Tibial nerve (tissue), 4 donors: ENCODE results near the gene PDE3B. TPM values are rescaled to one million over a fixed set of nuclear protein-coding genes. Genes with fewer than 3 reads are reported as not detected.

Experiments
- DNase-seq, 2 donors: peaks; one replicate each; pipeline ENCODE4 v3.0.0-alpha.2; 2019; ENCODE audit warnings: low spot score in 2 of 2
- H3K27ac ChIP-seq, 4 donors: fragments of 200-600 bp; sonication (generic) in 3 of 4; one replicate each; pipeline ENCODE4 v1.5.1; 2017 to 2019; ENCODE audit warnings: mild to moderate bottlenecking in 1 of 4
- H3K27me3 ChIP-seq, 2 donors: fragments of 200-600 bp; sonication (generic) in 1 of 2; one replicate each; pipeline versions ENCODE4 v1.5.1 to v1.6.0; 2017 to 2019
- H3K36me3 ChIP-seq, 3 donors: fragments of 200-600 bp; sonication (generic); one replicate each; pipeline ENCODE4 v1.5.1; 2018 to 2019
- H3K4me1 ChIP-seq, 4 donors: fragments of 200-600 bp; sonication (generic) in 3 of 4; one replicate each; pipeline ENCODE4 v1.5.1; 2017 to 2019
- H3K4me3 ChIP-seq, 4 donors: fragments of 200-600 bp; sonication (generic) in 3 of 4; one replicate each; pipeline ENCODE4 v1.5.1; 2017 to 2019; ENCODE audit warnings: mild to moderate bottlenecking in 1 of 4, moderate library complexity in 1 of 4
- H3K9me3 ChIP-seq, 4 donors: fragments of 200-600 bp; sonication (generic) in 3 of 4; one replicate each; pipeline ENCODE4 v1.5.1; 2017 to 2019
- EP300 ChIP-seq, 2 donors: sonication (generic); formaldehyde crosslinking; IDR thresholded peaks; one replicate each; pipeline ENCODE4 v1.6.1; 2017; ENCODE audit warnings: antibody characterized with exemption in 2 of 2, mild to moderate bottlenecking in 1 of 2
- POLR2A ChIP-seq, 2 donors: fragments of 450-650 bp; IDR thresholded peaks; one replicate each; pipeline ENCODE4 v1.6.1; 2017; ENCODE audit warnings: antibody characterized with exemption in 2 of 2, mild to moderate bottlenecking in 2 of 2, moderate library complexity in 2 of 2
- WGBS, 2 donors: methylation state at CpG; one replicate each; pipeline ENCODE4 v1.1.5; 2018; 5-methylcytosine and 5-hydroxymethylcytosine counted together
- total RNA-seq, 4 donors: library from RNA; depleted of rRNA; stranded (reverse); fragments of >200 nt; gene quantifications; one replicate each; pipeline ENCODE4 v1.1.0, GENCODE V29; 2016
- TF ChIP-seq, protein P1 (sequence below), 5 experiments: fragments of 200-600 bp in 3 of 5; fragments of 450-650 bp in 2 of 5; sonication (generic) in 3 of 5; IDR thresholded peaks; one replicate each; pipeline ENCODE4 v1.5.1; 2016 to 2019; ENCODE audit warnings: antibody characterized with exemption in 5 of 5, mild to moderate bottlenecking in 3 of 5, moderate library complexity in 2 of 5

Gene PDE3B
- total RNA-seq, 4 donors from 2014 or later, result 15.3 to 39.9 (median 26.4) TPM

DNA sequence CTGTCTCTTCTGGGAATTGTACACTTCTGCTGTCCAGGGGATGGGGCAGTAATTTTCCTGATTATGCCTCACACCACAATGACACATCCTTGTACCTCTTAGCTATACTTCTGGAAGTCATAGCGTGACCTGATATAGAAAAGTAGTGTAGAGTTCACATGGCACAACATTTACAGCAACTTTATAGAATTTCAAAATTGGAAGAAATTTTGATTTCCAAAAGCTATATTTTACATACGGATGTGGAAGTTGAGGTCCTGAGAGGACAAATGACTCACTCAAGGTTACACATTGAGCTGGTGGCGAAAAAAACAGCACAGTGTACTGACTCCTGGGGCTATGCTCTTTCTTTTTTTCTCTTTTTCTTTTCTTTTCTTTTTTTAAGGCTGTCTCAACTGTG lies 254.8 kb downstream of the PDE3B start:
- Histone ChIP-seq H3K4me1 (no peaks in the 10 kb centered on the region), H3K27me3 (no peaks in the 10 kb centered on the region), H3K9me3 (no peaks in the 10 kb centered on the region), H3K27ac (no peak overlapping the region), H3K36me3 (no peaks in the 10 kb centered on the region), H3K4me3 (no peak overlapping the region)
- WGBS, 2 donors, result 88 to 90% methylated on average over 3 of the region's 3 CpGs
- TF ChIP-seq EP300 (IDR thresholded peaks at IDR 0.05) (no peak), POLR2A (IDR thresholded peaks at IDR 0.05) (no peak)
- TF ChIP-seq, protein P1, sequence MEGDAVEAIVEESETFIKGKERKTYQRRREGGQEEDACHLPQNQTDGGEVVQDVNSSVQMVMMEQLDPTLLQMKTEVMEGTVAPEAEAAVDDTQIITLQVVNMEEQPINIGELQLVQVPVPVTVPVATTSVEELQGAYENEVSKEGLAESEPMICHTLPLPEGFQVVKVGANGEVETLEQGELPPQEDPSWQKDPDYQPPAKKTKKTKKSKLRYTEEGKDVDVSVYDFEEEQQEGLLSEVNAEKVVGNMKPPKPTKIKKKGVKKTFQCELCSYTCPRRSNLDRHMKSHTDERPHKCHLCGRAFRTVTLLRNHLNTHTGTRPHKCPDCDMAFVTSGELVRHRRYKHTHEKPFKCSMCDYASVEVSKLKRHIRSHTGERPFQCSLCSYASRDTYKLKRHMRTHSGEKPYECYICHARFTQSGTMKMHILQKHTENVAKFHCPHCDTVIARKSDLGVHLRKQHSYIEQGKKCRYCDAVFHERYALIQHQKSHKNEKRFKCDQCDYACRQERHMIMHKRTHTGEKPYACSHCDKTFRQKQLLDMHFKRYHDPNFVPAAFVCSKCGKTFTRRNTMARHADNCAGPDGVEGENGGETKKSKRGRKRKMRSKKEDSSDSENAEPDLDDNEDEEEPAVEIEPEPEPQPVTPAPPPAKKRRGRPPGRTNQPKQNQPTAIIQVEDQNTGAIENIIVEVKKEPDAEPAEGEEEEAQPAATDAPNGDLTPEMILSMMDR (IDR thresholded peaks at IDR 0.05), result no peak
- DNase-seq, result no peak

DNA sequence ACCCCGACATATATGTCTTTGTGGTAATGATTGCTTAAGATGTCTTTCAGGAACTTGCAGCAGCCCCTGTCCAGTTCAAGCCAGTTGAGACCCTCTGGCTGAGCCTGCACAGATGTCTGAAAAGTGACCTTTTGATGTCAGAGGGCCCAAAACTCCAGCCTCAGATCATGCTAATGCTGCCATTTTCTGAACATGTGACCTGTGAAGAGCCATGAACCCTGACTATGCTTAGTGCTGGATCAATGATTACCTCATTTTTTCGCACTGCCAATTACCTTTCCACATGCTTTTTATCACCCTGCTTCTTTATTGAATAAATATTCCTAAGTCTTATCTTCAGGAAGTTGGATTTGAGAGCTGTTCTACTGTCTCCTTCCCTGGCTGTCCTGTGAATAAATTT lies 255.3 kb downstream of the PDE3B start:
- Histone ChIP-seq H3K4me3 (no peak overlapping the region), H3K27me3 (no peaks in the 10 kb centered on the region), H3K4me1 (no peaks in the 10 kb centered on the region), H3K36me3 (no peaks in the 10 kb centered on the region), H3K9me3 (no peaks in the 10 kb centered on the region), H3K27ac (no peak overlapping the region)
- no peak for DNase-seq
- TF ChIP-seq EP300 (IDR thresholded peaks at IDR 0.05) (no peak), POLR2A (IDR thresholded peaks at IDR 0.05) (no peak)
- TF ChIP-seq, protein P1 (IDR thresholded peaks at IDR 0.05), result no peak
- WGBS, 2 donors, result 82 to 97% methylated on average over 2 of the region's 2 CpGs

DNA sequence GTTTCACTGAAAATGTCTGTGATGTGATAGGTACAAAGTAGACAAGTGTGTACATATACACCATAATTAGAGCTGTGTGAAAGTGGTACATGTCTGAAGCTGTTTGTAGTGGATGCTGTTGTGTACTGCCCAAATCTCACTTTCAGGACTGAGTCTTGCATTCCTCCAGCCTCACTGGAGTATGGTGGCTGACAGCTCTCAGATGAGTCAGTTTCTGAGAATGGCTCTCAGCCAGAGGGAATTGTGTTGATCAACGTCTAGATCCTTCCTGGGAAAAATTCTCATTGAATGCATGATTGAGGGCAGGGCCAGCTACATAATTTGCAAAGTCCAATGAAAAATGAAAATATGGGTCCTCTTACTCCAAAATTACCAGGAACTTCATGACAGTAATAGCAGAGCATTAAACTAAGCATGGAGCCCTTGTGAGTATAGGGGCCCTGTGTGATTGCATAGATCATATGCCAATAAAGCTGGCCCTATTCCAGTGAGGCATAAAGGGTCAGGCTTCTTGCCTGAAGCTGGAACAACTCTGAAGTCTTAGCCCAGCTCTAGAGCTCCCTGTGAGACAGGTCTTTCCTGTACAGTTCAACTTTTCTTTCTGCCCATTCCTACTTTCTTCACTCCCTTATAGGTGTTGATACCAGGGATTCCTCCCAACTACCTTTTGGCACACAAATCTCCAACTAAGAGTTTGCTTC lies 259.2 kb downstream of the PDE3B start:
- no peak for DNase-seq

DNA sequence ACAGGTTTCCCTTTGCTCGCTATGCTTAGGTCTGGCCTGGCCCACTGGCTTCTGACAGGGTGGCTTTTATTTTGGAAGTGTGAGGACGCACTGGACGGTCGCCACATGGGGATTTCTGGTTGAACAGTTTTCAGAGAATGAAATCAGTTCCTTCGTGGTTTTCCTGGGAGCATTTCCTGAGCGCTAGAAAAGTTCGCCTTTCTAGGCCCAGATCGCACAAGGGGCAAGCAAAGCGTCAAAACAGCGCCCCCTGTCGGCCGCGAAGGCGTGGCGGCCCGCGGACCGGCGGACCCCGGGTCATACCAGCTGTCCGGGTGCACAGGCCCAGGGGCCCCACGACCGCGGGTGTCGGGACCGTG lies 261.1 kb downstream of the PDE3B start:
- DNase-seq, result peak; percentile 57 to 67
- Histone ChIP-seq H3K4me1 (peaks cover 0 to 34% (median 0%) of the 10 kb centered on the region in 4 donors), H3K27ac (peak overlapping the region in 1 of 4 donors; percentile 46), H3K4me3 (peak overlapping the region; percentile 33 to 65 (median 57)), H3K27me3 (no peaks in the 10 kb centered on the region), H3K9me3 (no peaks in the 10 kb centered on the region), H3K36me3 (no peaks in the 10 kb centered on the region)
- TF ChIP-seq EP300 (IDR thresholded peaks at IDR 0.05), result peak in 1 of 2 donors; percentile 23
- TF ChIP-seq POLR2A (IDR thresholded peaks at IDR 0.05), result no peak
- TF ChIP-seq, protein P1 (IDR thresholded peaks at IDR 0.05), result peak; percentile 86 to 96 (median 91)
- WGBS, 2 donors, result 7 to 11% methylated on average over 11 to 20 of the region's 26 CpGs

More for the DNA sequence above, 259.2 kb downstream of the PDE3B start:
- H3K27ac ChIP-seq, result no peak overlapping the region
- no peaks in the 10 kb centered on the region for H3K9me3 ChIP-seq
- no peaks in the 10 kb centered on the region for H3K27me3 ChIP-seq
- peaks cover 0 to 26% (median 0%) of the 10 kb centered on the region in 4 donors for H3K4me1 ChIP-seq
- no peak overlapping the region for H3K4me3 ChIP-seq
- TF ChIP-seq POLR2A (IDR thresholded peaks at IDR 0.05), result no peak
- no peak for TF ChIP-seq EP300 (IDR thresholded peaks at IDR 0.05)
- TF ChIP-seq, protein P1 (IDR thresholded peaks at IDR 0.05), result no peak
- WGBS, 2 donors, result 14 to 22% methylated on average over 1 of the region's 1 CpG
- H3K36me3 ChIP-seq, result no peaks in the 10 kb centered on the region
